ENCODE measurements around the gene NEK11. TPM values are rescaled to one million over a fixed set of nuclear protein-coding genes. Genes with fewer than 3 reads are reported as not detected.

NEK11 gene
- total and polyA plus RNA-seq, 10 donors: 0.77 to 5.9 (median 3.4) TPM

DNA sequence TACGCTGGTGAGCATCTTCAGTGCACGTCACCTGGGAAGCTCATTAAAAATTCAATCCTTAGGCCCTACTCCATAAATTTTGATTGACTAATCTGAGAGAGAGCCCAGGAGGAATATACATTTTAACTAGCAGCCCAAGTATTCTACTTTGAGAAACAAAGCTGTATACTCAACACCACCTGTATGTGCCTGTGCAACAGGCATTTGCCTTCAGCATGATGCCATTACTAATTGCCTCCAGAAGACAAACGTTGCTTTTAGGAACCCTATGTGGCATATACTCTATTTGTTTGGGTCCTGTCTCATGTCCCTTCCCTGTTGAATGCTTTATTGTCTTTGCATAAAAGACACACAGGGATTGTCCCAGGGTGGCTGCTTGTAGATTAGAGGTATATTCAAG lies 7.7 kb upstream of the NEK11 start:
- DNase-seq: no peak
- Histone ChIP-seq H3K4me1 (peaks cover 10 to 51% (median 42%) of the 10 kb centered on the region in 6 donors), H3K9me3 (no peaks in the 10 kb centered on the region), H3K27me3 (replicated peaks in 1 of 7) (no peaks in the 10 kb centered on the region), H3K36me3 (peaks cover 0 to 66% (median 32%) of the 10 kb centered on the region in 6 donors), H3K4me3 (no peak overlapping the region), H3K27ac (no peak overlapping the region)
- TF ChIP-seq, protein P1, sequence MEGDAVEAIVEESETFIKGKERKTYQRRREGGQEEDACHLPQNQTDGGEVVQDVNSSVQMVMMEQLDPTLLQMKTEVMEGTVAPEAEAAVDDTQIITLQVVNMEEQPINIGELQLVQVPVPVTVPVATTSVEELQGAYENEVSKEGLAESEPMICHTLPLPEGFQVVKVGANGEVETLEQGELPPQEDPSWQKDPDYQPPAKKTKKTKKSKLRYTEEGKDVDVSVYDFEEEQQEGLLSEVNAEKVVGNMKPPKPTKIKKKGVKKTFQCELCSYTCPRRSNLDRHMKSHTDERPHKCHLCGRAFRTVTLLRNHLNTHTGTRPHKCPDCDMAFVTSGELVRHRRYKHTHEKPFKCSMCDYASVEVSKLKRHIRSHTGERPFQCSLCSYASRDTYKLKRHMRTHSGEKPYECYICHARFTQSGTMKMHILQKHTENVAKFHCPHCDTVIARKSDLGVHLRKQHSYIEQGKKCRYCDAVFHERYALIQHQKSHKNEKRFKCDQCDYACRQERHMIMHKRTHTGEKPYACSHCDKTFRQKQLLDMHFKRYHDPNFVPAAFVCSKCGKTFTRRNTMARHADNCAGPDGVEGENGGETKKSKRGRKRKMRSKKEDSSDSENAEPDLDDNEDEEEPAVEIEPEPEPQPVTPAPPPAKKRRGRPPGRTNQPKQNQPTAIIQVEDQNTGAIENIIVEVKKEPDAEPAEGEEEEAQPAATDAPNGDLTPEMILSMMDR (IDR thresholded peaks at IDR 0.05 in 8 of 11, conservative IDR thresholded peaks at IDR 0.05 in 3 of 11): no peak
- TF ChIP-seq POLR2AphosphoS5 (IDR thresholded peaks at IDR 0.05): no peak
- no peak for TF ChIP-seq POLR2A (IDR thresholded peaks at IDR 0.05)
- intact Hi-C loops (cut with DNase I; ENCODE audit: low total_unique reads): no loop called here
- 83 to 93% (median 92%) methylated on average over 3 of the region's 3 CpGs for WGBS, 5 donors

DNA sequence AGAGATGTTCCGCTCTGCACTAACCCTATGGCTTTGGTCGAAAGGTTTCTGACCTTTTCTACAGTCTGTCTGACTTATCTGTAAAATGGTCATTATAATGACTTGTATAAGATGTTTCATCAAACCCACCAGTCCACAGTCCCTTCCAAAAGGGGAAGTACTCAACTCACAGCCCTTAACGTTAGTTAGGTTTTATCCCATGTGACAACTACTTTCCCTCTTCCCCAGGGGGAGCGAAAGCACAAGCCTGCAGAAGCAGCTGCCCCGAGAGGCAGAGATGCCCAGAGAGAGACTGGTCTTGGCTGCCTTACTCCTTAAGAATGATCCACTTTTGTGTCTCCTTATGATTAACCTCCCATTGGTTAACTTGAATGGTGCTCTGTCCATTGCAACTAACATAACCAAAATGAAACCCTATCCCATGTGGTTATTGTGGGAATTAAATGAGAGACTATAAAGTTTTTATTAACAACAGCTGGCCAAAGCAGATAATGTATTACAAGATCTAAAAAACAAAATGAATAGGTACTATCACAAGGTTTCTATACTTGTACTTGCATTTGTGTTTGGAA lies 6.5 kb upstream of the NEK11 start:
- no peak for DNase-seq
- H3K27ac ChIP-seq: peak overlapping the region in 1 of 8 donors; percentile 3
- no peaks in the 10 kb centered on the region for H3K9me3 ChIP-seq
- peaks cover 12 to 63% (median 54%) of the 10 kb centered on the region in 6 donors for H3K4me1 ChIP-seq
- no peaks in the 10 kb centered on the region for H3K27me3 ChIP-seq (replicated peaks in 1 of 7)
- H3K4me3 ChIP-seq: no peak overlapping the region
- peaks cover 0 to 64% (median 26%) of the 10 kb centered on the region in 6 donors for H3K36me3 ChIP-seq
- TF ChIP-seq, protein P1 (IDR thresholded peaks at IDR 0.05 in 8 of 11, conservative IDR thresholded peaks at IDR 0.05 in 3 of 11): no peak
- no peak for TF ChIP-seq POLR2AphosphoS5 (IDR thresholded peaks at IDR 0.05)
- no peak for TF ChIP-seq POLR2A (IDR thresholded peaks at IDR 0.05)
- intact Hi-C loops (cut with DNase I; ENCODE audit: low total_unique reads): no loop called here
- 50 to 74% (median 59%) methylated on average over 5 of the region's 5 CpGs for WGBS, 5 donors

DNA sequence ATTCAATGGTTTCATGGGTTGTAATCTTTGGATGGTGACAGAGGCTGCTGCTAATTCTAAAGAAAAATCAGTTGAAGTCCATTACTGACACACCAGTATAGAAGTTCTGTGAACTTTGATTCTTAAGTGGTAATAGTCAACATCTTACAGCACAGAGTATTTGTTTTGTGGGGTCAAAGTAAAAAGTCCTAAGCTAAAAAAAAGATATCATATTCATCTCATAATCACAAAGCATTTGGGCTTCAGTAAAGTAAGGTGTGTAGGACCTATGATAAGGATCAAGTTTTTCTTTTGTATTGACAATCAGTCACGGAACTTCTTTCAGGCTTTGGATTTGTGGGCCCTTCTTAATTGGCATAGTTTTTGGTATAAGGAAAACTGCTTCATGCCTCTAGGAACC lies 1.1 kb upstream of the NEK11 start:
- Histone ChIP-seq H3K9me3 (no peaks in the 10 kb centered on the region), H3K4me1 (peaks cover 15 to 71% (median 61%) of the 10 kb centered on the region in 6 donors), H3K4me3 (peak overlapping the region in 7 of 8 donors; percentile 61 to 89 (median 78)), H3K36me3 (peaks cover 0 to 24% (median 6%) of the 10 kb centered on the region in 6 donors), H3K27me3 (replicated peaks in 1 of 7) (no peaks in the 10 kb centered on the region), H3K27ac (no peak overlapping the region)
- no peak for TF ChIP-seq POLR2A (IDR thresholded peaks at IDR 0.05)
- no peak for TF ChIP-seq POLR2AphosphoS5 (IDR thresholded peaks at IDR 0.05)
- TF ChIP-seq, protein P1 (IDR thresholded peaks at IDR 0.05 in 8 of 11, conservative IDR thresholded peaks at IDR 0.05 in 3 of 11): no peak
- WGBS, 5 donors: 88 to 97% (median 97%) methylated on average over 1 of the region's 1 CpG
- intact Hi-C loops (cut with DNase I; ENCODE audit: low total_unique reads): no loop called here
- no peak for DNase-seq

DNA sequence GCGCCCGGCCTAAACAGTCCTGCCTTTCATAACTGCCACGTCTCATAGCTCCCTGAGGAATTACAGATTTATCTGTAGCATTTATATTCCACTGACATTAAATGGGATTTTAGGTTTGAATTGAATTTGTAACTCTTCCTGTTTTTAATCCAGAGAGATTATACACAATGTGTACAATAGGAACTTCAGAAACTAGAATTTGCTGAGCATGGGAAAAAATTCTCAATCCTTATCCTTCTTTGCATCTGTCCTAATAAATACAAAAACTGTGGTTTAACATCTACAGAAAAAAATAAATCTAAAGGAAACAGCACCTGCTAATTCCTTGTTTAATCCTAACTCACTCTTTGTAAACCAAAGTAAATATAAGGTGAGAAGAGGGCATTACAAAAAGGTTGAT lies 2.2 kb downstream of the NEK11 start:
- Histone ChIP-seq H3K27ac (no peak overlapping the region), H3K9me3 (no peaks in the 10 kb centered on the region), H3K36me3 (peaks cover 0 to 11% (median 6%) of the 10 kb centered on the region in 6 donors), H3K4me1 (peaks cover 10 to 38% (median 29%) of the 10 kb centered on the region in 6 donors), H3K27me3 (replicated peaks in 1 of 7) (no peaks in the 10 kb centered on the region), H3K4me3 (no peak overlapping the region)
- TF ChIP-seq POLR2A (IDR thresholded peaks at IDR 0.05): no peak
- TF ChIP-seq, protein P1 (IDR thresholded peaks at IDR 0.05 in 8 of 11, conservative IDR thresholded peaks at IDR 0.05 in 3 of 11): no peak
- no peak for TF ChIP-seq POLR2AphosphoS5 (IDR thresholded peaks at IDR 0.05)
- intact Hi-C loops (cut with DNase I; ENCODE audit: low total_unique reads): no loop called here
- no peak for DNase-seq
- WGBS, 5 donors: 94 to 98% (median 96%) methylated on average over 3 of the region's 3 CpGs
